Right renal cortex interstitium (tissue), 3 donors: ENCODE results near the gene CNGB1. TPM values are rescaled to one million over a fixed set of nuclear protein-coding genes. Genes with fewer than 3 reads are reported as not detected.
A peak's percentile ranks its signal among the peaks of the same experiment; 100 is the strongest.
"Not testable (repeated sequence)": the region's sequence is repeated elsewhere in the genome, so short reads cannot be mapped to it uniquely, and the experiment has no call there.

ENCODE experiments used
- DNase-seq, 3 donors: peaks; one replicate each; pipeline ENCODE4 v3.0.0-alpha.2; 2013; ENCODE audit warnings: low read depth in 3 of 3, low spot score in 2 of 3
- polyA plus RNA-seq, 3 donors: library from polyadenylated mRNA; unstranded; fragments of 120-200 nt; gene quantifications; one replicate each; pipeline ENCODE4 v1.2.1, GENCODE V29; 2013; ENCODE audit not compliant: insufficient read length in 3 of 3

CNGB1 gene
- polyA plus RNA-seq = under 1 TPM in 2 of 3 donors, not detected in 1; 0.03 to 0.07 TPM

DNA sequence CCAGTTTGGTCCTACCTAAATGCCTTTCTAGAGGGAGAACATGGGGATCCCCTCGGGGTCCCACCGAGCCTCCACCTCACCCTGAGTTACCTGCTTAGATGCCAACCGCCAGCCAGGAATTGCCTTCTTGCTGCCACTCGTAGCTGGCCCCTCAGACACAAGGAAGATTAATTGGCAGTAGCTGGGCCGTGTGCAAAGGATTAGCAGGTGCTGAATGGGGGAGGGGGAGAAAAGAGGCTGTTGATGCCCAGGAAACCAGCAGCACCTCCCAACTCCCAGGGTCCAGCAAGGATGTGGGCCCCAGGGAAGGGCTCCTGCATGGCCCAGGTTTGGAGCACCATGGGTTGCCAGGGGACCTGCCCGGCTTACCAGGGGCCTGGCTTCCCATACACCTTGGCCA, at the start of gene CNGB1:
CNGB1 (minus strand) TSS at position 159 of the 400 bp plus-strand sequence. CDS start 3,842 bp downstream, outside the sequence.
- DNase-seq = no peak

DNA sequence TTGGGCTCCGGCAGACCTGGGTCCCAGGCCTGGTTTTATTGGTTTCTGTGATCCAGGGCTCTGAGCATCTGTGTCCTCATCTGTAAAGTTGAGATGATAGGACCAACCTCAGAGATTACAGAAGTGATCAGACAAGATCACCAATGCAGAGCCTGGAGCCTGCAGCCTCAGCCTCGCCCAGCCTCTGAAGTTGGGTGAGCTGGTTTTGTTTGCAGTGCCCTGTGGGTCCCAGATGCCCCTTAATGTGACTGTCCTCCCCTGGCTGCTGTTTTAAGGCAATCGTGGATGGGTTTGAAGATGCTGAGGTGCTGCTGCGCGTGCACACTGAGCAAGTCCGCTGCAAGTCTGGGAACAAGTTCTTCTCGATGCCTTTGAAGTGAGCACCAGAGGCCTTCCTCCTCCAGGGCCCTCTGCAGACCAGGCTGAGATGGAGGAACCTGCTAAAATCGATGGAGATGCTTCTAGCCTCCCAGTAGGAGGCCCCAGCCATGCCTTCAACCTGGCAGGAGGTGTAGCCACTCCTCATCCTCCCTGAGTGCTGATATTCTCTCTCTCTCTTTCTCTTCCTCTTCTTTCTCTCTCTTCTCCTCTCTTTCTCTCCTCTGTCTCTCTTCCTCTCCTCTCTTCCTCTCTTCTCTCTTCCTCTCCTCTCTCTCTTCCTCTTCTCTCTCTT, 49.1 kb upstream of the CNGB1 start:
- DNase-seq = no peak

DNA sequence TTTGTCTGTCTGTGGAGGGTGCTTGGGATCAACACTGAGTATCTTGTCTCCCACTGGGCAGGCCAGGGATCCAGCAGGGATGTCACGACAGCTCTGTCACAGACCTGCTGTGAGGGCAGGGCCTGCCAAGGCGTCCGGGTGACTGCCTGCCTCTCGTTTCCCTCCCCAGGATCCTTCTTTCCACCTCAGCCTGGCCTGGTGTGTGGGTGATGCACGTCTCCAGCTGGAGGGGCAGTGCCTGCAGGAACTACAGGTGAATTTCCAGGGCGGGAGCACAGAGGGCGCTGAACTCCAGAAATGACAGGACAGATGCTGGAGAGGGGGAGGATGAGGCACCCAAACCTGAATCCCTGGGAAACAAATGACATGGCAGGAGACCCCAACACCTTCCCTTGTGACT, 47.9 kb upstream of the CNGB1 start:
- DNase-seq = no peak

DNA sequence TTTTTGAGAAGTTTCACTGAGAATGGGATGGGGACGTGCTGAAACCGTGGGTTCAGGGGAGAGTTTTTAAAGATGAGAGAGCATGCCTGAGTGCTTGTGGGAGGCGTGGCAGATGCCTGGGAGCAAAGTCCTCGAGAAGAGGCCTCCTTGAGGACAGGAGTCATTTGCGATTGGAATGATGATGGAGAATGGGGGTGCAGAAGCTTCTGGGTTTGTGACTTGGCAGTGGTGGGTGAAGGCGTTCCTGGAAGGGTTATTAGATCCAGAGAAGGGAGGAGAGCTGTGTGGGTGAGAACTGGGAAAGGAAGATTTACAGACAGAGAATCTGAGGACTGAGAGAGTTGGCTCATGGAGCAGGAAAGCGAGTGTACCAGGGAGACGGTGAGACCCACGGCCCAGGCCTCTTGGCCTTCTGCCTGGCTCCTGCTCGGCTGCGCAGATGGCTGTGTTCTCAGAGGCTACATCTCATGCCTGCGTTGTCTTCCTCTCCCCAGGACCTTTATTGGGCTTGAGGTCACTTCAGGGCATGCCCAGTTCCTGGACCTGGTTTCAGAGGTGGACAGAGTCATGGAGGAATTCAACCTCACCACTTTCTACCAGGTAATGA, 46.0 kb upstream of the CNGB1 start:
- DNase-seq = no peak

DNA sequence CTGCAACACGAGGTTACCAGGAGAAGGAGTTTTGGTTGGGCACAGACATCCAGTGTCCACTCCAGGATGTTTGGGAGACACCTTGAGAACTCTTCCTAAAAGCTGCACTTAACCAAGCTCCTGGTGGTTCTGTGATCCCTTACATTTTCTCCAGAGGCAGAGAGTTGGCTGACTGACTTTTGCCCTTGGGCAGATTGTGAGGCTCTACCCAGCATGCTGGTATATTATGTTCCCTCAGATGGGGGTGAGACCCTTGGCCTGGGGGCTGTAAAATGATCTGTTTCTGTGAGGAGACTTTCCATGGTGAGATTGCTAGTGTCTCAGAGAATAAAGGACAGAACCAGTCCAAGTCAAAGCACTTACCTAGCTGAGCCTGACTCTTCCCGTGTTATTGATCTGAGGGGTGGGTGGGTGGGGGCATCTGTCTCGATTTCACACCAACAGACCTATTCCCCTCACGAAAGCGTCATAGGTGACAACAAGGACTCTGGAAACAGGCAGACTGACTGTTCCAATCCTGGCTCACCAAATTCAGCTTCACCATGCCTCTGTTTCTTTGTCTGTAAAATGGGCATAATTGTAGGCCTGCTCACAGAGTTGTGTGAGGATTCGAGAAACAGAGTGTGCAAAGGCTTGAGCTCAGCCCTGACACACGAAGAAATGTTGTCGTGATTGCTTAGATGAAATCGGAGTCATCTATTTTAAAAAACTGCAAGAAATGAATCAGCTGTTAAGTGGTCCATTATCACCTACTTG, 42.5 kb upstream of the CNGB1 start:
- DNase-seq = no peak

DNA sequence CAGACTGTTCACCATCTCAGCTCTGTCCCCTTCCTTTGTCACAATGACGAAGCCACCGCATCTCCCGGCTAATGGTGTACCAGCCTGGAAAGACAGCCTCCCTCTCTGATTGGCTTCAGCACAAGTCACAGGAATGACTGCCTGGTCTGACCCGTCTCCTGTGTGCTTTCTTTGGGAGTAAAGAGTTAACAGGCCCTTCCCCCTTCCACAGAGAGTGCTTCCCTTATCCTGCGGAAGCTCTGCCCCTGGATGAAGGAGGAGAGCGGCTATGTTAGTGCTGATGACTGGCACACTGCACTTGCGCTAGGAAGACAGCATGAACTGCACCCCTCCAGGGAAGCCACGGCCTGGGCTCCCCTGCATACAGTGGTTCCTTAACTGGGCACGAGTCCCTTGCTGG, 41.6 kb upstream of the CNGB1 start:
- no peak for DNase-seq

DNA sequence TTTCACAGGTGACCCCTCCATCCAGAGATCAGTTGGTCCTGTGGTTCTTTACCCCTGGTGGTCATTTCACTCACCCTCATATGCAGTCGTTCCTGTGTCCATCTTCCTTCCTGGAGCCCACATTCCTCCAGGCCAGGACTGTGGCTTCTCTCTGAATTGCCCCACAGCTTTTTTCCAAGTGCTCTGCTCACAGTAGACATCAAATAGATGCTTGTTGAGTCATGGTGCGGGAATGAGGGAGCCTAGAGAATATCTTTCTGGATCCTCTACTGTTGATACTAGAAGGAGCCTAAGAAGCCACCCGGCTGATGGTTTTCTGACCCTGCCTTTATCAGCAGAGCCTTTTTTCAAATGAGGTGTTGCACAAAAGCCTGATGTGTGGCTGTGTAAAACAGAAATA, 40.7 kb upstream of the CNGB1 start:
- DNase-seq = no peak

DNA sequence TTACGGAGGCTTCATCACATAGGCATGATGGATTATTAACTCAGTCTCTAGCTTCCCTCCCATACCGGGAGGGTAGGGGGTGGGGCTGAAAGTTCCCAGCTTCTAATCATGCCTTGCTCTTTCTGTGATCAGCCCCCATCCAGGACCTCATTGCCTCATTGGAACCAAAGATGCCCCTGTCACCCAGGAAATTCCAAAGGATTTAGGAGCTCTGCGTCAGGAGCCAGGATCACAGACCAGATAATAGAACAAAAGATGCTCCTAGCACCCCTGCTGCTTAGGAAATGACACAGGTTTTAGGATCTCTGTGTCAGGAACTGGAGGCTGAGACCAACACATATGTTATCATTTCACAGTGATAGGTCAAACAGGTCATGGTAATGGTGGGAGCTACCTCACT, 40.0 kb upstream of the CNGB1 start:
- no peak for DNase-seq

DNA sequence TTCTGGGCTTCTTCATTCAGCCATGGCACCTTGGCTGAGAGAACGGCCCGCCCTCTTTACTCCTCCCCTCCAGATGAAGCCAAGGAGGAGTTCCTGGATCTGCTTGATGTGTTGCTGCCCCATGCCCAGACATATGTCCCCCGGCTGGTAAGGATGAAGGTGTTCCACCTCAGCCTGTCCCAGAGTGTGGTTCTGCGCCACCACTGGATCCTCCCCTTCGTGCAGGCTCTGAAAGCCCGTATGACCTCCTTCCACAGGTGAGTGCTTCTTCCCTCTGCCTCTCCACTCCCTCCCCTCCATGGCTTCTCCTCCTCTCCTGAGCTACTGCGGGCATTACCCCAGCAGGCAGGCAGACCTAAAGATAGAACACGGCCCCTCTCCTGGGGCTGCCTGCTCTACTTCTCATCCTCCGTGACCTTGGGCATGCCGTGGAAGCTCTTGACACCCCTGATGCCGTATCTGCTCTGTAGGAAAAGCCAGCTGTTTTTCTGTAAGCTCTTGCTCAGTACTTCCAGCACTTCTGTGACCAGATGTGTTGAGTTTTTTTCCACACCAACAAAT, 39.0 kb upstream of the CNGB1 start:
- no peak for DNase-seq

DNA sequence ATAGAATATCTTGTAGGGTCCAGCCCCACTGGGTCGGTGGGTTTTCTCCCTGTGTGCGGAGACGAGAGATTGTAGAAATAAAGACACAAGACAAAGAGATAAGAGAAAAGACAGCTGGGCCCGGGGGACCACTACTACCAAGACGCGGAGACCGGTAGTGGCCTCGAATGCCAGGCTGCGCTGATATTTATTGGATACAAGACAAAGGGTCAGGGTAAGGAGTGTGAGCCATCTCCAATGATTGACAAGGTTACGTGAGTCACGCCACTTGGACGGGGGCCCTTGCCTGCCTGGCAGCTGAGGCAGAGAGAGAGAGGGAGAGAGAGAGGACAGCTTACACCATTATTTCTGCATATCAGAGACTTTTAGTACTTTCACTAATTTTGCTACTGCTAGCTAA, 33.8 kb upstream of the CNGB1 start:
- not testable (repeated sequence) for DNase-seq

DNA sequence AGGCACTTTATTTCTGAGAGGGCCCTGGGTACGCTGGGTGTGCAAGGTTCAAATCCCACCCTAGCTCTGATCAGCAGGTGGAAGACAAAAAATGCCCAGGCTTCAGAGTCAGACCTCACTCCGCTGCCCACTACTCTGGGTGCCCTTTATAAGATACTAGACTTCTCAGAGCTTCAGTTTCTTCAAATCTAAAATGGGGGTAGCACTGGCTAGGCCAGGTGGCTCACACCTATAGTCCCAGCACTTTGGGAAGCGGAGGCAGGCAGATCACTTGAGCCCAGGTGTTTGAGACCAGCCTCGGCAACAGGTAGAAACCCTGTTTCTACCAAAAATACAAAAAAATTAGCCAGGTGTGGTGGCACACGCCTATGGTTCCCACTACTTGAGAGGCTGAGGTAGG, 32.0 kb upstream of the CNGB1 start:
- no peak for DNase-seq

DNA sequence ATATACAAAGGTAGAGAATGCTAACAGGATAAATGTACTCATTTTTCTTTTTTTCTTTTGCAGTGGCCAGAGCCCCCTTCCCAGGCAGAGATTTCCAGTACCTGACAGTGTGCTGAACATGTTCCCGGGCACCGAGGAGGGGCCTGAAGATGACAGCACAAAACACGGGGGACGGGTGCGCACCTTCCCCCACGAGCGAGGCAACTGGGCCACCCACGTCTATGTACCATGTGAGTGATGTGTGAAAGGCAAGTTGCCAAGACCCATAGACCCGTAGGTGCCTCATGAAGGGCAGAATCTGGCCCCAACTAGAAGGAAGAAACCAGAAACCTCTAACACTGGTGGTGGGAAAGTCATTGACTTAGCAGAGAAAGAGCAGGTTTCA, 31.5 kb upstream of the CNGB1 start:
- no peak for DNase-seq

DNA sequence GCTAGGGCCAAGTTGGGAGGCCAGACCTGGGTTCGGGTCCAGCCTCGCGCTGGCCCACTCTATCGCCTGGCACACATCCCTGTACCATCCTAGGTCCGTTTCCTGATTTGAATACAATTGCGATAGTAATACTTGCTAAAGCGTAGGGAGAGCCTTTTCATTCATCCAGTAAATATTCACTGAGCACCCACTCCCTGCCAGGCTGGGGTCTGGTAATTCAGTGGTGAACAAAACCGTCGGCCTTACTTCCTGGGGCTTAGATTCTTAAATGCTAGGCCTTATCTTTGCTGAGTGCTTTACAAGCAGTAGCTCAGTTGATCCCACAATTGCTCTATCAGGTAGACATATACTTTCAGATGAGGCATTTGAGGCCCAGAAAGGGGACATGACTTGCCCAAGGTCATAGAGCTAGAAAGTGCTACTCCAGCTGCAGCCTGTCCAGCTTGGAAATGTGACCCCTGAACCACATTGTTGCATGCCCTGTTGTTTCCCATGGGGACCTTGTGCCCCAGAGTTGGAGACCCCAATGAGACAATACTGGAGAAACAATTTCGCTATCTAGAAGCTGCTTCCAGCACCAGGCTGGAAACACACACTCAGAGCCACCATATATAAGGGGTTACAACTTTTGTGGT, 31.0 kb upstream of the CNGB1 start:
- DNase-seq = no peak

DNA sequence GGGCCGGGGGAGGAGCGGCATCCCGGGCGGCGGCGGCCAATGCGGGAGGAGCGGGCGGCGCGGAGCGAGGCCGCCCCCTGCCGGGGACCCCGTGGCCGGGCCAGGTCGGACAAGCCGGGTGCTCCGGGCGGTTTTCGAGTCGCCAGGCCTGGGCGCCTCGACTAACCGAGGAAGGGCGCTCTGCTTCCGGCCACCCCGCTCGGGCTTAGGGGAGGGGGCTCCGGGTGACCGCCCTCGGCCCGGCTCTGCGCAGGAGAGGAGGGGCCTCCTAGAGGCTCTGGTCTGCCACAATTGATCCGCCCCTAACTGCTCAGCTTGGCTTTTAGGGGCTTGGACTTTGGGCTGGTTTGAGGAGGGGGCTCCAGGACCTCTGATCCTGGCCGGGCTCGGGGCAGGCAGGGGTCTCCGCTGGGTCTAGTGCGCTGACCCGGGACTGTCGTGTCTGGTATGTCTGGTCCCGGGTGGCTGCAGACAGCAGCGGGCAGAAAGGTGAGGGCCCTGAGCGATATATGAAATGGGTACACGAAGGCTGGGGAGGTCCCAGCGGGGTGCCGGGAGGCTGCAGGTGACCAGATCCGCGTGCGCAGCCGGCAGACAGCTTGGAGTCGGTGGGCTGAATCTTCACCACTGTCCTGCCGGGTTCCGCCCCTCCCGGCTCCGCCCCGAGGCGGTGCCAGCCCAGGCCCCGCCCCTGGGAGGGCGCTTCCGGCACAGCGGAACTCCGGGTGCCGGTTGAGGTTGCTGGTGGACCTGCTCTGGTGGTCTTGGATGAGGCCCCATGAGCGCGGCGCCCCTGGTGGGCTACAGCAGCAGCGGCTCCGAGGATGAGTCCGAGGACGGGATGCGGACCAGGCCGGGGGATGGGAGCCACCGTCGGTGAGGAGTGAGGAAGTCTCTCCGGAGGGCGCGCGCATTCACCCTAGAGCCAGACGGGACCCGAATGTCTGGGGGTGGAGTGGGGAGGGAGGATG, 30.1 kb upstream of the CNGB1 start, which contains the start of gene USB1:
USB1 (plus strand) TSS at position 702 of the 971 bp plus-strand sequence; CDS start at position 779, 77 bp downstream.
- peak in 1 of 3 donors; percentile 76 for DNase-seq

DNA sequence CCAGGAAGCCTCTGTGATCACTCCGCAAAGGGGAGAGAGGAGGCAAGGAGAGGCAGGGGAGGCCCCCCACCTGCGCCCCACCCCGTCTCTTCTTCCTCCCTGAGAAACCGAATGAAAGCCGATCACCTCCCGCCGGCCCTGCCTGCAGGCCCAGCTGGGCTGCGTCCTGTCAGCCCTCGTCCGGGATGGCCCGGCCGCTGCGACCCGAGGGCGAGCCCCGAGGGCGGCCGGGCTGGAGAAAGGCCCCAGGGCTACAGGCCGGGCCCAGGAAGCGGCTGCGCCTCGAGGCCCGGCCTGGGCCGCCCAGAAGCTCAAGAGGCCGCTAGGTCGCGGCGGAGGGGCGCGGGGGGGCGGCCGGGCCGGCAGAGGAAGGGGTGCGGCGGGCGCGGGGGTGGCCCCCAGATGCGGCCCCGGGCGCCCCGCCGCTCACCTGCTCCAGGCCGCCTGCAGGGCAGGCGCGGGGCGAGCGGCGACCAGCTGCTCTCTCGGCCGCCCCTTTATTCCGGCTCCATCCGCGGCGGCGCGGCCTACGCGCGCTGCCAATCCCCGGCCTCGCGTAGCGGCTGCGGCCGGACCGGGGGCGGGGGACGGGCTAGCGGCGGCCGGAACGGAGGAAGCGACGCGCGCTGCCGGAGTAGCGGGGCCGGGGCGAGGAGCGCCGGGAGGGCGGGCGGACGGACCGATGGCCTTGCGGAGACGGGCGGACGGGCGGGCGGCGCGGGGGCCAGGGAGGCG, 29.2 kb upstream of the CNGB1 start, which contains the start of gene ZNF319:
ZNF319 (minus strand) TSS at position 702 of the 735 bp plus-strand sequence. CDS start 2,407 bp downstream, outside the sequence.
- no peak for DNase-seq

DNA sequence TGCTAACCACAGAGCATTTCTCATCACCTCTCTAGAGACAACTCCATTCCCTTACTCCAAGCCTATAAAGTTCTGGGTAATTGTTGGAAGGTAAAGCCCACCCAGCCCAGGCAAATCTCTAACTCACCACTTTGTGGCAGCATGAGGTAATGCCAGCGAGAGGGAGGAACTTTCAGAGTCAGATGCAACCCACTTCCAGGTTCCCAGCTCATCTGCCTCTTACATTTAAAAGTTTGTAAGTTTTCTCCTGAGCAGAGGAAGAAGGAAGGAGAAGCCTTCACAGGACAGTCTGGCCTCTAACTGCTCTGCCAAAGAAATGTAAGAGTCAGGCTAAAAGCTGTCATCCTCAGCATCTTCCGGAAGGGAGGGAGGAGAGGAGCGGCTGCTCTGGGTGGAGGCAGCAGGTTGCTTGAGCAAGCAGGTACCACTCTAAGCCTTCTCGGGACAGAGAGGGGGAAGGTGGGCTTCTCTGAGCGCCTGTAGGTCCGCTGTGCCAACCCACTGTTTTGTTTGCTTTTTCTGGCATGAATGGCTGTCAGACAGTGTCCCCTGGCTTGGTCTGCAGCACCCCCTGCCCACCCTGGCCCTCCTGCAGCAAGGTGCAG, 28.5 kb upstream of the CNGB1 start:
- DNase-seq = no peak

DNA sequence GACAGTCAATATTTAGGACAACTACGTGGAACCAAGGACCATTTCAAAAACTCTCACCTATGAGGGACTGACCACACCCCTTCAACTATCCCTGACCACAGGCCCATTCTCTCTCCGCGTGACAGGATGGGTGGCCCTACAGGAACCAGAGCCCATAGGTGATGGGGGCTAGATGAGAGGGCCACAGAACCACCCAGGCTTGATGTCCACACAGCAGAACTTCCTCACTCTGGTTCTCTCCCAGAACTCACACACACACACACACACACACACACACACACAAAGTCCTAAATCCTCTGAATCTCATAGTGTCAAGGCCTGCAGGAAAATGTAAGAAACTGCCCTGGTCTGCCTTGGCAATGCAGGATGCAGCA, 28.1 kb upstream of the CNGB1 start:
- no peak for DNase-seq

DNA sequence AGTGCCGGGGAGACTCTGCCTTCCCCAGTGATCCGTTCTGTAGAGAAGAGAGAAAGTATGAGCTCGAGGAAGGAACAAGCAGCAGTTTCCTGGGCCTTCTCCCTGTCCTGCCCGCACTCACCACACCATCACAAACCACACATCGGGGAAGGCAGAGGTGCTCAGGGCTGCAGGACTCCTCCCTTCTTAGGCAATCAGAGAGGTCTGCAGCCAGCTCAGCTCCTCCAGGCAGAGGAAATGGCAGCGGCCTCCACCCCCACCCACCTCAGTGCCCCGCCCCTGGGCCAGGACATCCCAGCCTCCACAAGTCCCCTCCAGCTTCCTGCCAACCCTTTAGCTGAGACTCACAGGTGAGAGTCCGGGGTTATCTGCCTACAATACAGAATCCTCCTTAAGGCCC, 27.6 kb upstream of the CNGB1 start:
- DNase-seq = no peak
